IPS-NIHi7 (cell line): ENCODE measurements around the gene SUPT7L.
"Not testable (repeated sequence)": the region's sequence is repeated elsewhere in the genome, so short reads cannot be mapped to it uniquely, and the experiment has no call there.

Source experiments
- DNase-seq: peaks from one replicate; pipeline ENCODE4 v3.0.0; 2012; ENCODE audit warnings: mixed read lengths; ENCODE audit errors: extremely low spot score

SUPT7L gene

GRCh38 chr2:27638709-27639108, 24.7 kb downstream of the SUPT7L start:
- DNase-seq = no peak

GRCh38 chr2:27638037-27638637, 25.3 kb downstream of the SUPT7L start:
- DNase-seq = no peak

GRCh38 chr2:27636766-27637165, 26.6 kb downstream of the SUPT7L start:
- no peak for DNase-seq

- no peak for DNase-seq
These were observed 29.1 kb downstream of the SUPT7L start for GRCh38 chr2:27634291-27634690.

- not testable (repeated sequence) for DNase-seq
These were observed 33.2 kb downstream of the SUPT7L start for GRCh38 chr2:27630257-27630656.

- DNase-seq = peak; percentile 93
These were observed 34.4 kb downstream of the SUPT7L start, which contains the start of the genes CCDC121 and GPN1 for GRCh38 chr2:27628767-27629709. TSS of gene CCDC121 (minus strand) at chr2:27629012. CDS start at chr2:27627799, 1,213 bp downstream. TSS of gene GPN1 (plus strand) at chr2:27629050. CDS start at chr2:27629059, 9 bp downstream.

- DNase-seq = no peak
These were observed 35.2 kb downstream of the SUPT7L start for GRCh38 chr2:27627963-27628766.

- not testable (repeated sequence) for DNase-seq
These were observed 36.5 kb downstream of the SUPT7L start for GRCh38 chr2:27626921-27627320.

GRCh38 chr2:27626323-27626722, 37.1 kb downstream of the SUPT7L start:
- DNase-seq = not testable (repeated sequence)

- no peak for DNase-seq
These were observed 38.5 kb downstream of the SUPT7L start for GRCh38 chr2:27624943-27625342.

- peak; percentile 24 for DNase-seq
These were observed 40.5 kb downstream of the SUPT7L start for GRCh38 chr2:27622921-27623384.

GRCh38 chr2:27621524-27621923, 41.9 kb downstream of the SUPT7L start:
- peak; percentile 26 for DNase-seq

GRCh38 chr2:27615316-27615715, 48.1 kb downstream of the SUPT7L start:
- no peak for DNase-seq

- no peak for DNase-seq
These were observed 49.4 kb downstream of the SUPT7L start for GRCh38 chr2:27613985-27614384.

- no peak for DNase-seq
These were observed 56.8 kb downstream of the SUPT7L start for GRCh38 chr2:27606611-27607010.
